Liver (tissue), 3 donors: Measurements from ENCODE around the gene PDE4B.

Experiments used
- ATF3 ChIP-seq: IDR thresholded peaks from 2 replicates; pipeline ENCODE4 v1.6.1; 2016; ENCODE audit warnings: antibody characterized with exemption
- CTCF ChIP-seq: fragments of 150-350 bp; IDR thresholded peaks from 2 replicates; pipeline ENCODE4 v1.5.1; 2017; ENCODE audit warnings: improper control_type of control experiment, low read depth, low read length; ENCODE audit not compliant: missing input control
- FOXA1 ChIP-seq: IDR thresholded peaks from 2 replicates; pipeline ENCODE4 v1.6.1; 2016; ENCODE audit warnings: antibody characterized with exemption
- GABPA ChIP-seq, 2 donors: IDR thresholded peaks in 1 of 2; conservative IDR thresholded peaks in 1 of 2; 2 replicates each; pipeline ENCODE4 v1.6.1; 2016; ENCODE audit warnings: antibody characterized with exemption in 2 of 2, mild to moderate bottlenecking in 1 of 2, moderate library complexity in 1 of 2
- JUND ChIP-seq, 2 donors: IDR thresholded peaks; 2 replicates each; pipeline ENCODE4 v1.6.1; 2016; ENCODE audit warnings: antibody characterized with exemption in 2 of 2
- MAX ChIP-seq: IDR thresholded peaks from 2 replicates; pipeline ENCODE4 v1.6.1; 2016; ENCODE audit warnings: antibody characterized with exemption
- NR2F2 ChIP-seq: IDR thresholded peaks from 2 replicates; pipeline ENCODE4 v1.6.1; 2016; ENCODE audit warnings: antibody characterized with exemption
- RAD21 ChIP-seq, 2 donors: IDR thresholded peaks; 2 replicates each; pipeline ENCODE4 v1.6.1; 2016; ENCODE audit warnings: antibody characterized with exemption in 2 of 2, mild to moderate bottlenecking in 2 of 2
- REST ChIP-seq: IDR thresholded peaks from 2 replicates; pipeline ENCODE4 v1.6.1; 2016; ENCODE audit warnings: antibody characterized with exemption, mild to moderate bottlenecking
- SP1 ChIP-seq: IDR thresholded peaks from 2 replicates; pipeline ENCODE4 v1.6.1; 2018; ENCODE audit warnings: antibody characterized with exemption, mild to moderate bottlenecking
- TAF1 ChIP-seq: conservative IDR thresholded peaks from 2 replicates; pipeline ENCODE4 v1.6.1; 2016; ENCODE audit warnings: antibody characterized with exemption, mild to moderate bottlenecking
- YY1 ChIP-seq: IDR thresholded peaks from 2 replicates; pipeline ENCODE4 v1.6.1; 2016; ENCODE audit warnings: antibody characterized with exemption, mild to moderate bottlenecking
- ZBTB33 ChIP-seq: IDR thresholded peaks from 2 replicates; pipeline ENCODE4 v1.6.1; 2016; ENCODE audit warnings: antibody characterized with exemption
- donor health status: healthy.
- donor health status: healthy.

GRCh38 chr1:66250075-66250474 is 457.4 kb downstream of the PDE4B start:
- TF ChIP-seq CTCF (no peak), FOXA1 (no peak), ZBTB33 (no peak), RAD21 (IDR thresholded peaks at IDR 0.05) (no peak), MAX (no peak), GABPA (IDR thresholded peaks at IDR 0.05 in 1 of 2, conservative IDR thresholded peaks at IDR 0.05 in 1 of 2) (no peak), REST (no peak), TAF1 (no peak), JUND (IDR thresholded peaks at IDR 0.05) (no peak), SP1 (no peak), NR2F2 (no peak), YY1 (no peak), ATF3 (no peak)
